GM12878 (cell line): Measurements from ENCODE around the gene SMIM22. TPM values are rescaled to one million over a fixed set of nuclear protein-coding genes. Genes with fewer than 3 reads are reported as not detected.

Experiments used
- BRCA1 ChIP-seq: IDR thresholded peaks from 2 replicates; pipeline ENCODE4 v1.6.1; 2011; ENCODE audit warnings: low read depth, low read length, improper control_type of control experiment
- CHD1 ChIP-seq: IDR thresholded peaks from 2 replicates; pipeline ENCODE4 v1.6.1; 2012; ENCODE audit warnings: low read depth, low read length, improper control_type of control experiment
- ETV6 ChIP-seq, 2 experiments: fragments of 450-650 bp in 1 of 2; IDR thresholded peaks in 1 of 2; conservative IDR thresholded peaks in 1 of 2; 2 replicates each; pipeline ENCODE4 v1.6.1; 2014; ENCODE audit warnings: antibody characterized with exemption in 1 of 2, borderline replicate concordance in 1 of 2, low read depth in 1 of 2, mild to moderate bottlenecking in 1 of 2, moderate library complexity in 1 of 2
- FOS ChIP-seq: IDR thresholded peaks from 3 replicates; pipeline ENCODE4 v1.6.1; 2011; ENCODE audit warnings: borderline replicate concordance; ENCODE audit not compliant: insufficient read length; ENCODE audit errors: extremely low read depth
- FOXK2 ChIP-seq: fragments of 450-650 bp; IDR thresholded peaks from 2 replicates; pipeline ENCODE4 v1.6.1; 2017; ENCODE audit warnings: mild to moderate bottlenecking, moderate library complexity
- RAD21 ChIP-seq: IDR thresholded peaks from 2 replicates; pipeline ENCODE4 v1.6.1; 2011; ENCODE audit warnings: mild to moderate bottlenecking, low read depth, low read length, moderate library complexity; ENCODE audit not compliant: insufficient read depth
- SRF ChIP-seq, 2 experiments: IDR thresholded peaks; 2 replicates each; pipeline ENCODE4 v1.6.1; 2011; ENCODE audit warnings: low read depth in 2 of 2, low read length in 2 of 2, mild to moderate bottlenecking in 1 of 2, moderate library complexity in 1 of 2
- YY1 ChIP-seq: IDR thresholded peaks from 2 replicates; pipeline ENCODE4 v1.6.1; 2011; ENCODE audit warnings: low read depth, mild to moderate bottlenecking, low read length
- ZNF274 ChIP-seq: IDR thresholded peaks from one replicate; pipeline ENCODE4 v1.8.0; 2011; ENCODE audit not compliant: insufficient read length, insufficient read depth
- polyA plus RNA-seq, 11 experiments: library from polyadenylated mRNA; depleted of rRNA in 4 of 11; unstranded in 6 of 11; stranded (reverse) in 5 of 11; fragments of >200 nt; fragmentation: Nextera tagmentation in 4 of 11; fragmentation: Illumina TruSeq in 1 of 11; extraction: Ambion mirVana in 4 of 11; extraction: Trizol in 1 of 11; gene quantifications; 1 replicate in 1 of 11; 2 replicates in 10 of 11; pipeline versions ENCODE4 v1.2.1 to v1.2.3, GENCODE V29; 2011 to 2016; ENCODE audit warnings: inconsistent platforms in 2 of 11, missing spikeins in 2 of 11, low read depth in 1 of 11
- total RNA-seq, 4 experiments: library from RNA; depleted of rRNA in 3 of 4; stranded (reverse); fragments of >200 nt in 3 of 4; fragmentation: Illumina TruSeq in 1 of 4; extraction: Trizol in 1 of 4; gene quantifications; 2 replicates each; pipeline versions ENCODE4 v1.2.1 to v1.2.3, GENCODE V29; 2013 to 2021
- TF ChIP-seq, protein P1 (sequence below): fragments of 450-650 bp; IDR thresholded peaks from 2 replicates; pipeline ENCODE4 v1.6.1; 2017; ENCODE audit warnings: borderline replicate concordance
- TF ChIP-seq, protein P2 (sequence below): fragments of 450-650 bp; IDR thresholded peaks from 2 replicates; pipeline ENCODE4 v1.6.1; 2017; ENCODE audit warnings: mild to moderate bottlenecking, low read depth, inconsistent platforms; ENCODE audit not compliant: poor library complexity, severe bottlenecking
- TF ChIP-seq, protein P3 (sequence below): IDR thresholded peaks from 2 replicates; pipeline ENCODE4 v1.6.1; 2011; ENCODE audit warnings: low read depth, low read length, improper control_type of control experiment, borderline replicate concordance
- TF ChIP-seq, protein P4 (sequence below): fragments of 450-650 bp; IDR thresholded peaks from 2 replicates; pipeline ENCODE4 v1.6.1; 2016; ENCODE audit warnings: mild to moderate bottlenecking
- TF ChIP-seq, protein P5 (sequence below): IDR thresholded peaks from 2 replicates; pipeline ENCODE4 v1.6.1; 2012; ENCODE audit warnings: low read depth, low read length, improper control_type of control experiment
- TF ChIP-seq, protein P6 (sequence below): fragments of 450-650 bp; IDR thresholded peaks from 2 replicates; pipeline ENCODE4 v1.6.1; 2017; ENCODE audit warnings: mild to moderate bottlenecking, moderate library complexity

The SMIM22 gene
- total and polyA plus RNA-seq, 10 of the 15 experiments (the other 5 are each of a cell fraction or from before 2014, with no cell fraction given), result 0.83 TPM; not detected in 9

DNA sequence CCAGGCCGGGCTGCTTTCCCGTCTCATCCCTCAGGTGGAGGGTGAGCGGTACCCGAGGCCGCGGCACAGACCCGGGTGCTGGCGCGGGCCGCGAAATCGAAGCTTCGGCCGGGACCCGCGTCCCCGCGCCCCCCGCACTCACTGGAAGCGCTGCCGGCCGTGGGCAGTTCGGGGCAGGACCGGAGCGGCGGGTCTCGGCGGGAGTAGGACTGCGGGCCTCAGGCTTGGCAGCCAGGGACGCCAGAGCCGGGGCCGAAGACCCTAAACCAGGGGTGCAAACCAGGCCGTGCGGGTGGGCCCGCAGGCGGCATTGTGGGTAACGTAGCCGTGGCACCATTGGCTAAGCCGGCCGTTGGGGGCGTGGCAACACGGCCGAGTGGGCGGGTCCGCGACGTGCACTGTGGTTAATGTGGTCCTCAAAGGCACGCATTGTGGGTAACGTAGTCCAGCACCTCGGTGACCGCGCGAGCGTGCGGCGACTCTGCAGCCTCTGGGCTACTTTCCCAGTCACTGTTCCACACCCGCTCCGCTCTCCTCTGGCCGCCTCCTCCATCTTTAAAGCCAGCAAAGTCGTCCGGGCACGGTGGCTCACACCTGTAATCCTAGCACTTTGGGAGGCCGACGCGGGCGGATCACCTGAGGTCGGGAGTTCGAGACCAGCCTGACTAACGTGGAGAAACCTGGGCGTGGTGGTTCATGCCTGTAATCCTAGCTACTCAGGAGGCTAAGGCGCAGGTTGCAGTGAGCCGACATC lies 28.1 kb upstream of the SMIM22 start, which contains the start of gene ZNF500 (continued):
- TF ChIP-seq ETV6 (conservative IDR thresholded peaks at IDR 0.05 in 1 of 2, IDR thresholded peaks at IDR 0.05 in 1 of 2; ENCODE audit: borderline replicate concordance in 1 of 2, low read depth in 1 of 2) (no peak), BRCA1 (no peak), YY1 (peak; percentile 70), FOS (no peak), SRF (IDR thresholded peaks at IDR 0.05; ENCODE audit: low read depth in 2 of 2, low read length in 2 of 2) (no peak), FOXK2 (peak; percentile 46; the same call in 1 of the 2 replicates), CHD1 (no peak), ZNF274 (no peak), RAD21 (no peak)
- TF ChIP-seq, protein P1, sequence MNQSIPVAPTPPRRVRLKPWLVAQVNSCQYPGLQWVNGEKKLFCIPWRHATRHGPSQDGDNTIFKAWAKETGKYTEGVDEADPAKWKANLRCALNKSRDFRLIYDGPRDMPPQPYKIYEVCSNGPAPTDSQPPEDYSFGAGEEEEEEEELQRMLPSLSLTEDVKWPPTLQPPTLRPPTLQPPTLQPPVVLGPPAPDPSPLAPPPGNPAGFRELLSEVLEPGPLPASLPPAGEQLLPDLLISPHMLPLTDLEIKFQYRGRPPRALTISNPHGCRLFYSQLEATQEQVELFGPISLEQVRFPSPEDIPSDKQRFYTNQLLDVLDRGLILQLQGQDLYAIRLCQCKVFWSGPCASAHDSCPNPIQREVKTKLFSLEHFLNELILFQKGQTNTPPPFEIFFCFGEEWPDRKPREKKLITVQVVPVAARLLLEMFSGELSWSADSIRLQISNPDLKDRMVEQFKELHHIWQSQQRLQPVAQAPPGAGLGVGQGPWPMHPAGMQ, result no peak
- TF ChIP-seq, protein P2, sequence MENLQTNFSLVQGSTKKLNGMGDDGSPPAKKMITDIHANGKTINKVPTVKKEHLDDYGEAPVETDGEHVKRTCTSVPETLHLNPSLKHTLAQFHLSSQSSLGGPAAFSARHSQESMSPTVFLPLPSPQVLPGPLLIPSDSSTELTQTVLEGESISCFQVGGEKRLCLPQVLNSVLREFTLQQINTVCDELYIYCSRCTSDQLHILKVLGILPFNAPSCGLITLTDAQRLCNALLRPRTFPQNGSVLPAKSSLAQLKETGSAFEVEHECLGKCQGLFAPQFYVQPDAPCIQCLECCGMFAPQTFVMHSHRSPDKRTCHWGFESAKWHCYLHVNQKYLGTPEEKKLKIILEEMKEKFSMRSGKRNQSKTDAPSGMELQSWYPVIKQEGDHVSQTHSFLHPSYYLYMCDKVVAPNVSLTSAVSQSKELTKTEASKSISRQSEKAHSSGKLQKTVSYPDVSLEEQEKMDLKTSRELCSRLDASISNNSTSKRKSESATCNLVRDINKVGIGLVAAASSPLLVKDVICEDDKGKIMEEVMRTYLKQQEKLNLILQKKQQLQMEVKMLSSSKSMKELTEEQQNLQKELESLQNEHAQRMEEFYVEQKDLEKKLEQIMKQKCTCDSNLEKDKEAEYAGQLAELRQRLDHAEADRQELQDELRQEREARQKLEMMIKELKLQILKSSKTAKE, result no peak
- TF ChIP-seq, protein P3, sequence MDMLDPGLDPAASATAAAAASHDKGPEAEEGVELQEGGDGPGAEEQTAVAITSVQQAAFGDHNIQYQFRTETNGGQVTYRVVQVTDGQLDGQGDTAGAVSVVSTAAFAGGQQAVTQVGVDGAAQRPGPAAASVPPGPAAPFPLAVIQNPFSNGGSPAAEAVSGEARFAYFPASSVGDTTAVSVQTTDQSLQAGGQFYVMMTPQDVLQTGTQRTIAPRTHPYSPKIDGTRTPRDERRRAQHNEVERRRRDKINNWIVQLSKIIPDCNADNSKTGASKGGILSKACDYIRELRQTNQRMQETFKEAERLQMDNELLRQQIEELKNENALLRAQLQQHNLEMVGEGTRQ, result no peak
- TF ChIP-seq, protein P4, sequence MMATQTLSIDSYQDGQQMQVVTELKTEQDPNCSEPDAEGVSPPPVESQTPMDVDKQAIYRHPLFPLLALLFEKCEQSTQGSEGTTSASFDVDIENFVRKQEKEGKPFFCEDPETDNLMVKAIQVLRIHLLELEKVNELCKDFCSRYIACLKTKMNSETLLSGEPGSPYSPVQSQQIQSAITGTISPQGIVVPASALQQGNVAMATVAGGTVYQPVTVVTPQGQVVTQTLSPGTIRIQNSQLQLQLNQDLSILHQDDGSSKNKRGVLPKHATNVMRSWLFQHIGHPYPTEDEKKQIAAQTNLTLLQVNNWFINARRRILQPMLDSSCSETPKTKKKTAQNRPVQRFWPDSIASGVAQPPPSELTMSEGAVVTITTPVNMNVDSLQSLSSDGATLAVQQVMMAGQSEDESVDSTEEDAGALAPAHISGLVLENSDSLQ, result no peak
- TF ChIP-seq, protein P5, sequence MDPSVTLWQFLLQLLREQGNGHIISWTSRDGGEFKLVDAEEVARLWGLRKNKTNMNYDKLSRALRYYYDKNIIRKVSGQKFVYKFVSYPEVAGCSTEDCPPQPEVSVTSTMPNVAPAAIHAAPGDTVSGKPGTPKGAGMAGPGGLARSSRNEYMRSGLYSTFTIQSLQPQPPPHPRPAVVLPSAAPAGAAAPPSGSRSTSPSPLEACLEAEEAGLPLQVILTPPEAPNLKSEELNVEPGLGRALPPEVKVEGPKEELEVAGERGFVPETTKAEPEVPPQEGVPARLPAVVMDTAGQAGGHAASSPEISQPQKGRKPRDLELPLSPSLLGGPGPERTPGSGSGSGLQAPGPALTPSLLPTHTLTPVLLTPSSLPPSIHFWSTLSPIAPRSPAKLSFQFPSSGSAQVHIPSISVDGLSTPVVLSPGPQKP, result 0 out of 2 replicates have a peak, but pooled peaks have one; percentile 46
- TF ChIP-seq, protein P6, sequence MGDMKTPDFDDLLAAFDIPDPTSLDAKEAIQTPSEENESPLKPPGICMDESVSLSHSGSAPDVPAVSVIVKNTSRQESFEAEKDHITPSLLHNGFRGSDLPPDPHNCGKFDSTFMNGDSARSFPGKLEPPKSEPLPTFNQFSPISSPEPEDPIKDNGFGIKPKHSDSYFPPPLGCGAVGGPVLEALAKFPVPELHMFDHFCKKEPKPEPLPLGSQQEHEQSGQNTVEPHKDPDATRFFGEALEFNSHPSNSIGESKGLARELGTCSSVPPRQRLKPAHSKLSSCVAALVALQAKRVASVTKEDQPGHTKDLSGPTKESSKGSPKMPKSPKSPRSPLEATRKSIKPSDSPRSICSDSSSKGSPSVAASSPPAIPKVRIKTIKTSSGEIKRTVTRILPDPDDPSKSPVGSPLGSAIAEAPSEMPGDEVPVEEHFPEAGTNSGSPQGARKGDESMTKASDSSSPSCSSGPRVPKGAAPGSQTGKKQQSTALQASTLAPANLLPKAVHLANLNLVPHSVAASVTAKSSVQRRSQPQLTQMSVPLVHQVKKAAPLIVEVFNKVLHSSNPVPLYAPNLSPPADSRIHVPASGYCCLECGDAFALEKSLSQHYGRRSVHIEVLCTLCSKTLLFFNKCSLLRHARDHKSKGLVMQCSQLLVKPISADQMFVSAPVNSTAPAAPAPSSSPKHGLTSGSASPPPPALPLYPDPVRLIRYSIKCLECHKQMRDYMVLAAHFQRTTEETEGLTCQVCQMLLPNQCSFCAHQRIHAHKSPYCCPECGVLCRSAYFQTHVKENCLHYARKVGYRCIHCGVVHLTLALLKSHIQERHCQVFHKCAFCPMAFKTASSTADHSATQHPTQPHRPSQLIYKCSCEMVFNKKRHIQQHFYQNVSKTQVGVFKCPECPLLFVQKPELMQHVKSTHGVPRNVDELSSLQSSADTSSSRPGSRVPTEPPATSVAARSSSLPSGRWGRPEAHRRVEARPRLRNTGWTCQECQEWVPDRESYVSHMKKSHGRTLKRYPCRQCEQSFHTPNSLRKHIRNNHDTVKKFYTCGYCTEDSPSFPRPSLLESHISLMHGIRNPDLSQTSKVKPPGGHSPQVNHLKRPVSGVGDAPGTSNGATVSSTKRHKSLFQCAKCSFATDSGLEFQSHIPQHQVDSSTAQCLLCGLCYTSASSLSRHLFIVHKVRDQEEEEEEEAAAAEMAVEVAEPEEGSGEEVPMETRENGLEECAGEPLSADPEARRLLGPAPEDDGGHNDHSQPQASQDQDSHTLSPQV, result no peak
